KMS-11 (cell line): ENCODE measurements around the gene TMEM144.

ENCODE experiments used
- H2AFZ ChIP-seq: fragments of 200-600 bp; sonication (generic); 2 replicates; pipeline ENCODE4 v1.6.1; 2016; ENCODE audit warnings: antibody characterized with exemption, mixed run types, low read depth
- H3K27ac ChIP-seq: fragments of 200-600 bp; sonication (generic); 2 replicates; pipeline ENCODE4 v1.6.1; 2016; ENCODE audit warnings: mild to moderate bottlenecking, mixed run types
- H3K27me3 ChIP-seq: fragments of 200-600 bp; sonication (generic); 2 replicates; pipeline ENCODE4 v1.6.1; 2017; ENCODE audit warnings: mild to moderate bottlenecking, low read depth, mixed run types, moderate library complexity; ENCODE audit not compliant: insufficient read depth
- H3K36me3 ChIP-seq: fragments of 200-600 bp; sonication (generic); 2 replicates; pipeline ENCODE4 v1.6.1; 2017; ENCODE audit warnings: mild to moderate bottlenecking, mixed run types; ENCODE audit not compliant: insufficient read depth
- H3K4me1 ChIP-seq: fragments of 200-600 bp; sonication (generic); 2 replicates; pipeline ENCODE4 v1.6.1; 2016; ENCODE audit warnings: mild to moderate bottlenecking, low read depth, mixed run types; ENCODE audit not compliant: poor library complexity, severe bottlenecking
- H3K4me2 ChIP-seq: fragments of 200-600 bp; sonication (generic); 2 replicates; pipeline ENCODE4 v1.7.0; 2016; ENCODE audit warnings: mild to moderate bottlenecking, mixed run types
- H3K4me3 ChIP-seq: fragments of 200-600 bp; sonication (generic); IDR thresholded peaks from 2 replicates; pipeline ENCODE4 v1.6.1; 2017; ENCODE audit warnings: low read depth, low read length, mixed read lengths; ENCODE audit not compliant: insufficient read depth
- H3K79me2 ChIP-seq: fragments of 200-600 bp; sonication (generic); 2 replicates; pipeline ENCODE4 v1.6.1; 2016; ENCODE audit warnings: low read depth, mixed run types; ENCODE audit not compliant: insufficient read depth
- H3K9ac ChIP-seq: fragments of 200-600 bp; sonication (generic); 2 replicates; pipeline ENCODE4 v1.6.1; 2016; ENCODE audit warnings: mild to moderate bottlenecking, mixed run types
- H4K20me1 ChIP-seq: fragments of 200-600 bp; sonication (generic); 2 replicates; pipeline ENCODE4 v1.6.1; 2016; ENCODE audit warnings: mild to moderate bottlenecking, mixed run types; ENCODE audit not compliant: insufficient read depth
- CTCF ChIP-seq: fragments of 200-600 bp; sonication (generic); conservative IDR thresholded peaks from 2 replicates; pipeline ENCODE4 v1.6.1; 2017; ENCODE audit warnings: low read depth, mild to moderate bottlenecking, antibody characterized with exemption, low read length, moderate library complexity, mixed read lengths

Gene TMEM144

GRCh38 chr4:158292156-158292555 is 81.9 kb downstream of the TMEM144 start:
- Histone ChIP-seq H3K4me2 (no peak overlapping the region), H3K79me2 (no peaks in the 10 kb centered on the region), H3K27me3 (no peaks in the 10 kb centered on the region), H3K27ac (no peak overlapping the region), H3K4me3 (no peak overlapping the region), H3K9ac (no peak overlapping the region), H3K36me3 (no peaks in the 10 kb centered on the region), H2AFZ (no peak overlapping the region), H3K4me1 (no peaks in the 10 kb centered on the region), H4K20me1 (no peaks in the 10 kb centered on the region)
- no peak for TF ChIP-seq CTCF

GRCh38 chr4:158295053-158295452 is 84.8 kb downstream of the TMEM144 start:
- Histone ChIP-seq H4K20me1 (no peaks in the 10 kb centered on the region), H3K9ac (no peak overlapping the region), H3K27ac (no peak overlapping the region), H3K27me3 (no peaks in the 10 kb centered on the region), H3K36me3 (no peaks in the 10 kb centered on the region), H3K79me2 (no peaks in the 10 kb centered on the region), H3K4me1 (no peaks in the 10 kb centered on the region), H3K4me2 (no peak overlapping the region), H3K4me3 (no peak overlapping the region), H2AFZ (no peak overlapping the region)
- no peak for TF ChIP-seq CTCF

- Histone ChIP-seq H3K4me1 (no peaks in the 10 kb centered on the region), H3K4me2 (no peak overlapping the region), H3K27ac (no peak overlapping the region), H3K79me2 (no peaks in the 10 kb centered on the region), H3K27me3 (no peaks in the 10 kb centered on the region), H3K4me3 (no peak overlapping the region), H3K9ac (no peak overlapping the region), H3K36me3 (no peaks in the 10 kb centered on the region), H4K20me1 (no peaks in the 10 kb centered on the region), H2AFZ (no peak overlapping the region)
- no peak for TF ChIP-seq CTCF
These were observed 87.6 kb downstream of the TMEM144 start for GRCh38 chr4:158297866-158298265.

GRCh38 chr4:158299459-158300007 is 89.2 kb downstream of the TMEM144 start:
- H3K79me2 ChIP-seq = no peaks in the 10 kb centered on the region
- H3K36me3 ChIP-seq = no peaks in the 10 kb centered on the region
- no peak overlapping the region for H3K9ac ChIP-seq
- H4K20me1 ChIP-seq = no peaks in the 10 kb centered on the region
- no peak for TF ChIP-seq CTCF
- no peak overlapping the region for H2AFZ ChIP-seq
- no peaks in the 10 kb centered on the region for H3K27me3 ChIP-seq
- no peak overlapping the region for H3K4me2 ChIP-seq
- no peak overlapping the region for H3K27ac ChIP-seq
- H3K4me1 ChIP-seq = no peaks in the 10 kb centered on the region
- no peak overlapping the region for H3K4me3 ChIP-seq
